GM21515 (cell line): ENCODE data around the gene CENPP.

ENCODE experiments used
- ATAC-seq: cut with Tn5 transposase; IDR thresholded peaks from one replicate; pipeline ENCODE4 v1.9.1; 2021; ENCODE audit not compliant: unreplicated experiment

The CENPP gene

DNA sequence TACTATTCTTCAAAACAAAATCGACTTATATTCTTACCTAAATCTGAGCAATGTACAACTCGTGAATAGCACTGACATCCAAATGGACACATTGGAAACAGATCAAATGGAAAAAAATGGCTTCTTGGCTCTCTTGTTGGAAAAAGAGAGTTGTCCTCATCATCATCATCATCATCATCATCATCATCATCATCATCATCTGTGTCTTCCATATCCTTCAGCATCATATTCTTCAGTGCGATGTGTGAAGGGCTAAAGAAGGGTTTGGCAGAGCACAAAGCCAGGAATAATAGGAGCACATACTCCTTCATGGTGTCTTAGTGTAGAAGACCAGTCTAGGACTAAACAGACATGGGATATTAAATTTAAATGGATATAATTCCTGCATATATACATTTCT lies 148.8 kb downstream of the CENPP start:
- no peak for ATAC-seq

DNA sequence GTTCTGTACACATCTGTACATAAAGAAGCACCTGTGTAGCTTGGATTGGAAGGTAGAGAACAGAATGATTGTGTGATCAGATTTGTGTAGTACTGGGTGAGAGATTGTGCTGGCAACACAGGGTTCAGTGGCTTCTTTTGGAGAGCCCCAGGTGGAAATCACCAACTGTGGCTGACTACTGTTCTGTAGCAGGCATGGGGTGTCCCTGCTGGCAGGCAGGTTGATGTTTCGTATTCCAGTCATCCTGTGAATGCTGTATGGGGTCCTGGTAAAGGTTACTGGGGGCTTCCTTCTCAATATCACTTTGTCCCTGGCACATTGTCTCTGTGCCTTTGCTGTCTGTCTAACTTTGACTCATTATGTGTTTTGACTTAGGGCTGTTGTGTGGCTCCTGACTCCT lies 151.2 kb downstream of the CENPP start:
- ATAC-seq = no peak

DNA sequence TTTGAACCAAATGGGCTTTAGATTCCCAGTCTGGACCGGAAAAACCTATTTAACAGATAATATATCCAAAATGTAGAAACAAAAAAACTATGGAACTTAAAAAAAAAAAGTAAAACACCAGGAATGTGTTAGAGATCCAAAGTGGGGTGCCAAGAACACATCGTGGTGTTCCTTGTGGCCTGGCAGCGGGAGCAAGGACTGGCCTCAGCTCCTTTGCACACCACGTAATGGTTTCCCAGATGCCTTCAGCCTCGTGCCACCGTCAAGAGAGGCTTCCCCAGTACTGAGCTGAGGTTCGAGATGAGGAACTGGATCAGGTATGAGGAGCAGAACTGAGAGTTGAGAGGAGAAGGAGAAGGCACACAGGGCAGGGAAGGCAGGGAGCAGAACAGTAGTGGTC lies 153.0 kb downstream of the CENPP start:
- no peak for ATAC-seq

DNA sequence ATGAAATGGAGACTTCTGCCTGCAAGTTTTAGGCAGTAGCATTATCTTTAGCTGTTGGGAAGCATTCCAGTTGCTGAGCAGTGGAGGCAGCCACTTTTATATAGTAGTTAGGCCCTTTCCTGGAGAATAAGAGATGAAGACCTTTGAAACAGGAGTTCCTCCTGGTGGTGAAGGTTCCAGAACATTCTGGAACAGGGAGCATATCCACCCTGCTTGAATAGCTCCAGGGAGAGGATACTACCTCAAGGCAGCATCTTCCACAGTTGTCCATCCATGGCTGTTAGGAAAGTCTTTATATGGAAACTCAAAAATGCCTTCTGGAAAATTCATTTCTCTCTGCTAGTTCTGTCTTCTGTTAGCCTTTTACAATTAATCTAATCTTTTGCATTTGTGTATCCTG lies 153.6 kb downstream of the CENPP start:
- no peak for ATAC-seq

DNA sequence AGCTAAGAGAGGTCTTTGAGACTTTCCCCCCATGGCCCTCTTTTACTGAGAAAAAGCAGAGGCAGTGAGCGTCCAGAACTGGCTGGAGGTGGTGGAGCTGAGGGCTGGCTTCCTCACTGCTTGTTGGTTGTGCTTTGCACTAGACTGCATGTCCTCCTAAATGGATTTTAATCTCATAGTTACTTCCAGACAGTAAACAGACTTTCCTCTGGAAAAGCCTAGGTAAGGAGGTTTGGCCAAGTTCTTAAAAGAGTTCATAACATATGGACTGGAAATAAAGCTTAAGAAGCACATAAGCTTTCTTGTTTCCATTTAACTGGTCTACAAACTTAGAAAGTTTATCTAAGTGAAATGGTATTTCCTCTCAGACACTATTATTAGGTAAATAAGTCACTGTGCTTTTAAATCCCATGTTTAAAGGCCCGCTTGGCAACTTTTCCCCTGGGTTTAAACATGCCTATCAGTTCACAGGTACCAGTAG lies 154.6 kb downstream of the CENPP start:
- ATAC-seq = no peak

DNA sequence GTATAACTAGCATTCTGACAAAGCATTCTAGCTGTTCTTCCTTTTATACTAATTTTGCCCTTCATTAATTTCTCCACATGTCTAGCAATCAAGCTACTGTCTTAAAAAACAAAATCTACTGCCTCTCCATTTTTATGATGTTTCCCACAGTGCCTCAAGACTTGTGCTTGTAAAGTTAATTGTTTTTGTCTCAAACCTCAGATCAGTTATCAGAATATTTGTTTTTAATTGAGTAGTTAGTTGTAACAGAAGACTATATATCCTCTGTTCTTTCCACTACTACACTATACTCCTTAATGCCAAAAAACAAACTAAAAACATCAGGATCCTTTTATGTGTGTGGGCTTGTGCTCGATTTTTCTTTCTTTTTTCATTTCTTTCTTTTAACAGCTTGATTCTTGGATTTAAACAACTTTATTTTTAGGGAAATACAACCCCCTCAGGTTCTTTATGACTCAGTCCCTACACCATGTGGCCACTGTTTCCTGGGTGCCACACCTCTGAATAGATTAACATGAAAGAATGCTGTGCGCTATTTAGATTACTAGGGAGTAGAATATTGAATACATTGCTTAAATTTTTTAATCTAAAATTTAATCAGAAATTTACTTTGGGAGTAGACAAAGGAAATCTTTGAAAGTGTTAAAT lies 155.4 kb downstream of the CENPP start:
- ATAC-seq = peak; percentile 58

DNA sequence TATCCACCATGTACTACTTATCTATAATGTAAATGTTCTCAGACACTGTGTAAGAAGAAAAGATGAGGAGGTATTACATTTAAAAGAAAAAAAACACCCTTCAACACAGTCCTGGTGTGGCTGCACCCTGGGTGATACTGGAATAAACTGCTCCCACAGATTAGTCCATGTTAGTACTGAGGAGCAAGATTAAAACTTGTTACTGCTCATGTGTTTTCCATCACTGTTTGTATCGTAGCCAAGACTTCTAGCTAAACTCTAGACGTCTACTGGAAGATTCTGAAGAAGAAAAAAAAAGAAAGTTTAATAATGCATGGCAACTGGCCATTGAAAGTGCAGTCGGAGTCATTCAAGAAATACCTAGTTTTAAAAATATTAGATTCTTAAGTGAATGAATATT lies 156.6 kb downstream of the CENPP start, which contains the start of gene ASPN:
TSS of gene ASPN (minus strand) at position 178 of the 400 bp plus-strand sequence.
- ATAC-seq = no peak

DNA sequence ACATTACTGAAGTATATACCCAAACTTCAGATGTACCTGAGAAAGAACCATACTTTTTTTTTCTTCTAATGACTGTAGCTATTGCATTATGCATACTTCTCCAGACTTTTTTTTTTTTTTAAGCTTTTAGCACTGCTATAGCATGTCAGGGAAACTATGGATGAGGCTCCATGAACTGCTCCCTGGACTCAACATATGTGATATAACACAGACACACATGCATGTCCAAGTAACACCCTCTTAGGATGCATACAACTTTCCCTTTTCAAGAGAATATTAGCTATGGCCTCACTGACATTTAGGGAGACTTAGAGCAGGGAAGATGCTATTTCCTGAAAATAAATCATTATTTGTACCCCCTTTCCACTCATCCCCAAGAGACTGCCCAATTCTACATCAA lies 157.1 kb downstream of the CENPP start:
- ATAC-seq = no peak

DNA sequence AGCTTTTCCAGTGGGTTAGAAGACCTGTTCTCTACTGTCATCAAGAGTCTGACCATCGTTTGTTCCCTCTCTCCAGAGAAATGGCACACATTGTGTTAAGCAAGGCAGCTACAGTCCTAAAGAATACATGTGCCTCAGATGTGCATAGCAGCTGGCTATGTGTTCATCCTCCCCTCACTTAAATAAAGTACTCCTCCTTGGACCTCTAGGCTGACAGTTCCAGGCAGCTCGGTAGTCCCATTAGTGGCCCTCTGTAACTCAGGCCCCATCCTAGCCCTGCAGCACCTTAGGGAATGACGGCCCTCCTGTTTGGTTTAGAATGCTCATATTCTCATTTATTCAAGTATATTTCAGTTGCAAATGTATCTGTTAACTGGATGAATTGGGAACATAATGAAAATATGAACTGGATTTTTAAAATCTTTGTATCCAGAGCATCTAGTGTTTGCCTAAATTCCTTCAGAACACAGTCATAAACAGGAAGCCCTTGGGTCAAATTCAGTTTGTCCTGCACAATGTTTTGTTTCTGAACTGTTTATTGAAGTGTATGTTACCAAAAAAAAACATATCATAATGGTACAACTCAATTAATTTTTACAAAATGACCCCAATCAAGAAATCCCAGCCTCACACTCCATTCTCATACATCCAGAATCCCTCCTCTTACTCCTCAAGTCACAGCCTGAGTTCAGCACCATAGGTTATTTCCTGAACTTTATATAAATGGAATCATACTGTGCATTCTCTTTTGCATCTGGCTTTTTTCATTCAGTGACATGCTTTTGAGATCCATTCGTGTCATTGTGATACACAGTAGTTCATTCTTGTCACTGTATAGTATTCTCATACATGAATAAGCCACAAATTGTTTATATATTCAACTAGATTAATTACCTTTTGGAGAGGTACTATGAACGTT lies 158.1 kb downstream of the CENPP start:
- no peak for ATAC-seq

DNA sequence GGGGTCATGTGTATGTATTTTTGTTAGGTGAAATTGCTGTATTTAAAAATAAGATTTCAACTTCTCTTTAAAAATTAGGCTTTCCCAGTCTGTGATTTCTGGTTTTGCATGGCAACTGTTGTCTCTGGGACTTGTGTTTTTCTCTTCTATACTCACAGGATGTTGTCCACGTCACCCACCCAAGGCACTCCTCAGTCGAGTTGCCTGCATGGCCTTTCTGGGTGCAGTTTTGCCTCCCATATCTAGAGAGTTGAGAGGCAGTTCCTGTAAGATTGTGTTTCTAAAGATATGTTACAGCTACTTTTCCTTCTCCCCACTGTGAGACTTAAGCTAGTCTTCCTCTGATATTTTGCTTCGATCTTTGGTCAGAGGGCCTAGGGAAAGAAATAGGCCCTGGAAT lies 158.8 kb downstream of the CENPP start:
- no peak for ATAC-seq

DNA sequence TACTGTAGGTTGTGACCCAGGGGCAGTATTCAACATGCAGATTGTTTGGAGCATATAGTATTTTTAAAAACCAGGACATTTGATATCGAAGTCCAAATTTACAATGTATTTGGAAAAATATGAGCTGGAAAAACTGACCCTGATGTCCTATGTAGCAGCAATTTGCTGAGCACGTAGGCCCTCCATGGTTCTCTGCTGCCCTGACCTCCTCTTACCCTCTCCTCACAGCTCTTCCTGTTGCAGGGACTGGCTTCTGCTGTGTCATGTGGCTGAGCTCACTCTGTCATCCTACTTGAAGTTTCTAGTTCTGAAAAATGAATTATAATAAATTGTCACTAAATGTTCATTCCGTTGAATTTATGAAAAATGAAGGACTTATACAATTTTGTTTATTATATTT lies 160.6 kb downstream of the CENPP start:
- ATAC-seq = no peak

DNA sequence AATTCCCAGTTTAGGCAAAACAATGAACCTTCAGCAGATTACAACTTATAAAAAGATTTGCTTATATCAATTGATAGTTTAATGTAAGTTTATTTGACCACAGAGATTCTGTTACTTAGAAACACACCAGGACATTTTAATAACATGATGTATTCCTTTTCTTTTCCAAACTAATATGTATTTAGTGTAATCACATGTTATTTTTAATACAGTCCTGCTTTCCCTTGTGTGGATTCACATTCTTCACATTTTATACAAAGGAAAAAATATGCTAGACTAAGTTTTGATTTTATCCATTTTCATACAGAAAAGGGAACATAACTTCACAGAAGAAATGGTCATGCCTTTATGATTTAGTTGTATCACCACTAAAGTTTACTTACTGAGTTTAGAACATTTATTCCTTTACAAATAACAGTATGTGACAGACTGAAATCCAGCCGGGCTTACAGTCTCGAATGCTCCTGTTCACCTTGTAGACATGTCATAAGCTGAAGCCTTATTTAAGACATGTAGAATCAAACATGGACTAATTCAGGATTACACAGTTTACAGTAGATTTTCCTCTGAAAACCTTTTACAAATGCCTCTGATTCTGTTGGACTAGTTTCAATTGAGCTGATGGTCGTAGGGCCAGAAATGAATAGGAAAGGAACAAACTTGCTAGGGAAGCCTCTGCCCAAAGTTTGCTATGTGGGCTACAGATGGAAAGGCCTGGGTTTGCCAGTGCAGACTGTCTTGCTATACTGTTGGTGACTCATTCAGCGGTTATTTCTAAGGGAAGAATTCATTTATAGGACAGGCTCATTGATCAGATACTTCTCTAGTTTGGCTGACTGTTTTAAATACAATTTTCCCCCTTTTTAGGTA lies 163.2 kb downstream of the CENPP start:
- no peak for ATAC-seq

DNA sequence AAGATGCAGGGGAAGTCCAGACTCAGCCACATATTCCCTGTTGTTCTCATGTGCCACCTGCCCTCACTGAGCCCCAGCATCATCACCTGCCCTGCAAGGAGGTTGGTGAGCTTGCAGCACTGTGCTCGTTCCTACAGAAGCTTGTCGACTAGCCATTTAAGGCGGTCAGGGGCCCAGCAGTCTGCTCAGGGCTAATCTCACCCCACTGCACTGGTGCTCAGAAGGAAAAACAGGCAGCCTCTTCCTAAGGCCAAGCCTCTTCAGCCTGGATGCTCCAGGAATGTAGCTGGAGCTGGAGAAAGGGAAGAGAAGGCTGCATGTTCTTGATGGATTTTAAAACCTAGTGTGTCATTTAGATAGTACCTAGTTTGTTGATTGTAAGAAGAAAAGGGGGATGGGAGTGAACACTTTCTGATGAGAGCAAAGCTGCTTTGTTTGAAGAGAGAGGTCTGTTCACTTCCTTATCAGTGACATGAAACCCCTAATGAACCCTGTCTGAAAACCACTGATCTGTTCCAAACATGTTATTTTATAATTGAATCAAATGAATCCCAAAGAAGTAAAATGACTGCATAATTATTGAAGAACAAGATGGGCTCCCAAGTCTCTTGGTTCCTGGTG lies 167.1 kb downstream of the CENPP start:
- no peak for ATAC-seq

DNA sequence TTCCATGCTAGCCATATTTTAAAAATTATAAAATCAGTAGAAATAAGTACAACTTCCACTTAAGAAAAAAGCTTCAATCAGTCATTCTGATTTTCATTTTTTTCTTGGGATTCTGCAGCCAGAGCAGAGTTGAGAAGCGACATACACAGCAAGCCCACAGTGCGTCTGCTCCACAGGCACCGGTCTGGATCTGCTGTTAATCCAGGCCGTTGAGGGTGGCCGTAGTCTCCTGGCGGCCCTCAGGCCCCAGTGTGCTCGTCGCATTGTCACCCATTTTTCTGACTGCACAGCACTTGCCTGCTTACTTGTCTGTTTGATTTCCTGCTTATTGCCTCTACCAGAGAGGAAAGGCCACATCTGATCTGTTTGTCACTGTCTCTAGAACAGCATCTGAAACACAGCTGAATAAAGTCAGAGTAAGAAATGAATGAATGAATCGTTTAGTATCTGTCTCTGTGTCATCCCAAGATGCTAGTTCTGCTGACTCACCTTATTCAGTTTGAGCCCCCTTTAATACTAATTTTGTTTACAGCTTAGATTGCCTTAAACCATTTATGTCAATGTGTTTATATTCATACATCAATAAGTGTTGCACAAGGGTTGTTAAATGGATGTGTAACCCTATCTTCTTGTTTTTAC lies 168.1 kb downstream of the CENPP start:
- ATAC-seq = no peak

DNA sequence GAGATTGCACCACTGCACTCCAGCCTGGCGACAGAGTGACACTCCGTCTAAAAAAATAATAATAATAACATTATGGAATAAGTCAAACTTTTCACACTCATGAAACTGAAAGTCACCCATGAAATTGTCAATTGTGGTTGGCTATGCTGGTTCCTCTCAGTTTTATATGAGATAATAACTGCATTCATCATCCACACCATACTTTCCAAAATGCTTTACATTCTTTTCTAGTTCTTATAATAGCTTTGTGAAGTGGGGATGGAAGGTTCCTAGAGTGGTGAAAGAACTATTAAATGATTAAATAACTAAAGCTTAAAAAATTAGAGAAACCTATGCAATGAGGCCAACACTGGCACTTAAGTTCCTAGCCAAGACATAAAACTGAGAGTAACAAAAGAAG lies 169.1 kb downstream of the CENPP start:
- no peak for ATAC-seq

DNA sequence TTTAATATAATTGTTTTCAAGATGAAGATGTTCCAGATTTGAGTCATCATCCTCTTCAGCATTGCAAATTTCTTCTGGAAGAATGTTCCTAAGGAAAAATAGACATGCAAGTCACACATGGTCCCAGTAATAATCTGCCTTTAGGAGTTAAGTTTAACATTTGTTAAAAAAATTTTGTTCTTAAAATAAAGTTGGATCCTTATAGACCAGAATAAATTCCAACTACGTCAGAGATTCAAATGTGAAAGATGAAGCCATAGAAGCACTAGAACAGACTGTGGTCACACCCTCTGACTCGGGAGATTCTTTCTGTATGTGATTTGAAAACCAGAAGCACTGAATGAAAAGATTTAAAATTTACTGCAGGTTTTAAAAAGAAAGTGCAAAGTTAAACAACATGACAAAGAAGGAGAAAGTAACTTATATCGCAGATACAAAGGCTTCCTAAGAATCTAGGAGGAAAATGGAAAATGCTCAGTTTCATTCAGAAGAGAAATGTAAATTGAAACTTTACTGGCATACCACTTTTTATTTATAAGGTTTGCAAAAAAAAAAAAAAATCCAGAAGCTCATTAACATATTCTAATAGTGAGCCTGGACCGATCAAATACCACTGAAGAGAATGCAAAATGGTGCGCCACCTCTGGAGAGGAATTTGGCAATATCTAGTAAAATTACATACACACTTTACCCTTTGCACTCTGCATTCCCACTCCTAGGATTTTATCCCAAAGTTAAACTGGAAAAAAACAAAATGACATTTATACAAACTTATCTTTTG lies 170.8 kb downstream of the CENPP start:
- ATAC-seq = no peak

DNA sequence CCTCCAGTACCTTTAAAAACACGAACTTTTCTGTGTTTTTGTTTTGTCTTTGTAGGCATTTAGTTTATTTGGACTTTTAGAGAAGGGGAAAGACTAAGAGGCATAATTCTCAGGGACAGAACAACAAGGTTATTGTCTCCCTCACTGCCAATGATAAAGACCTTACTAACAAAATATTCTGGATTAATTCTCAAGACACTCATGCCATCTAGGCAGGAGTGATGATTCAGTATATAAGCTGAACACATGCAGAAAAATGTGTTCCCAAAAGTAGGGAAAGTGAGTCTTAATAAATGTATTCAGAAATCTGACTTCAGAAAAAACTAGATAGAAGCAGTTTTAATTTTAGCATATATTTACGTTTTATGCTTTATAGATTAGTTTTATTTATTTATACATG lies 173.9 kb downstream of the CENPP start:
- ATAC-seq = no peak

DNA sequence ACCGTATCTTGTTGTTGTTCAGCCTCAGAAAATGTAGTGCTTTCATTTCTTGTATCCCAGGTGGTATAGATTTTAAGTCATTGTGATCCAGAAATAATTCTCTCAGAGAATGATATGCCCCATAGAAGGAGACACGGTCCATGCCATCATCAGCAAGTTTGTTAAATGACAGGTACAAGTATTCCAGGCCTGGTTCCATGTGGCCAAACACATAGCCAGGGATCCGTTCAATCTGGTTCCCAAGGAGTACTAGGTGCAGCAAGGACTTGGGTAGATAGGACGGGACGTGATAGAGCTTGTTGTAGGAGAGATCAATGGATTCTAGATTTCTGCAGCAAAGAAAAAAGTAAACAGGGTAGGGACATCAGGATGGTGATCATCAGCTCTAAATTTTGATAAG lies 175.0 kb downstream of the CENPP start:
- ATAC-seq = no peak

DNA sequence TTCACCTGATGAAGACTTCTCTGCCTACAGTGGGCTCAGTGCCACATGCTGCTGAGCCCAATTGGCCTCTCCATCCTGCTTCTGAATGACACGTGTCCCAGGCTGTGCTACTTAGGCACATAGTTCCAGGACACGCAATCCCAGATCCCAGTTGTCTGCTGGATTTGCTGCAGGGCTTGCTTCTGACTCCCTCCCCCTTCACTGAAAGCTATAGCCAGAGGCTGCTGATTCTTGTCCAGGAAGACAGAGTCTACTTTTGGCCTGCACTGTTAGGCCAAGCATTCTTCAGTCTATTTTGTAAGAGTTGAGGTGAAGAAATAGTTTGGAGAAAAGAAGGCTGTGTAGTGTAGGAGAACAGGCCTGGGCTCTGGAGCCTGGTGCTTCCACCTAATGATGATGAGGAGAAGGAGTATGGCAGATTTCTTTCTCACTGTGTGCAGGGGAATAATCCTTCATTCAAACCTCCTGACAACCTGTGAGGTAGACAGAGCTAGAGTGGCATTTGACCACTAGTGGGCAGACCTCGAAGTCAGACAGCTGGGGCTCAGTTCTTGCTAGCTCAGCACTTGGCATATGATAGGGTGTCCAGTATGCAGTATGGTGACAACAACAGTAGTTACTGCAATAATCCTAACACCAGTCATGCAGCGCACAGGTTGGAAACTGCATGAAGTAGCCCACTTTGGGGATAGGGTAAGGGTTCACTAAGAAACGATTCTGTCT lies 176.1 kb downstream of the CENPP start:
- no peak for ATAC-seq
